Medulla oblongata (tissue), 1 donor: ENCODE measurements around the gene MAP3K14.

Experiments
- DNase-seq: peaks from one replicate; pipeline ENCODE4 v3.0.0-alpha.2; 2015; ENCODE audit errors: extremely low spot score

Gene MAP3K14

GRCh38 chr17:45339646-45340605 is 23.1 kb upstream of the MAP3K14 start:
- DNase-seq, result no peak

GRCh38 chr17:45338996-45339535 is 22.2 kb upstream of the MAP3K14 start:
- DNase-seq, result no peak

GRCh38 chr17:45338023-45338781 is 21.4 kb upstream of the MAP3K14 start:
- no peak for DNase-seq

- DNase-seq, result no peak
Measured at GRCh38 chr17:45336390-45337182, 19.8 kb upstream of the MAP3K14 start.

GRCh38 chr17:45335721-45336120 is 18.9 kb upstream of the MAP3K14 start:
- DNase-seq, result no peak

- no peak for DNase-seq
Measured at GRCh38 chr17:45334701-45335677, 18.2 kb upstream of the MAP3K14 start.

- DNase-seq, result no peak
Measured at GRCh38 chr17:45334231-45334630, 17.4 kb upstream of the MAP3K14 start.

GRCh38 chr17:45333702-45334092 is 16.9 kb upstream of the MAP3K14 start:
- DNase-seq, result no peak

GRCh38 chr17:45332989-45333701 is 16.3 kb upstream of the MAP3K14 start:
- DNase-seq, result peak; percentile 55

GRCh38 chr17:45332505-45332904 is 15.7 kb upstream of the MAP3K14 start:
- DNase-seq, result no peak

GRCh38 chr17:45326626-45327025 is 9.8 kb upstream of the MAP3K14 start:
- DNase-seq, result no peak

- no peak for DNase-seq
Measured at GRCh38 chr17:45325810-45326209, 9.0 kb upstream of the MAP3K14 start.

- DNase-seq, result no peak
Measured at GRCh38 chr17:45324336-45324735, 7.5 kb upstream of the MAP3K14 start.

GRCh38 chr17:45322168-45322567 is 5.3 kb upstream of the MAP3K14 start:
- DNase-seq, result no peak

GRCh38 chr17:45320931-45321461 is 4.2 kb upstream of the MAP3K14 start:
- no peak for DNase-seq

- DNase-seq, result no peak
Measured at GRCh38 chr17:45320349-45320930, 3.6 kb upstream of the MAP3K14 start.

- DNase-seq, result no peak
Measured at GRCh38 chr17:45319239-45319703, 2.5 kb upstream of the MAP3K14 start.

GRCh38 chr17:45318561-45319230 is 1.9 kb upstream of the MAP3K14 start:
- no peak for DNase-seq
